ENCODE results near the gene MYO7B. TPM values are rescaled to one million over a fixed set of nuclear protein-coding genes. Genes with fewer than 3 reads are reported as not detected.

Gene MYO7B
- total RNA-seq, result 17.6 and 20.1 TPM in 2 replicates
- 12.6 and 17.6 TPM in 2 replicates for polyA plus RNA-seq

DNA sequence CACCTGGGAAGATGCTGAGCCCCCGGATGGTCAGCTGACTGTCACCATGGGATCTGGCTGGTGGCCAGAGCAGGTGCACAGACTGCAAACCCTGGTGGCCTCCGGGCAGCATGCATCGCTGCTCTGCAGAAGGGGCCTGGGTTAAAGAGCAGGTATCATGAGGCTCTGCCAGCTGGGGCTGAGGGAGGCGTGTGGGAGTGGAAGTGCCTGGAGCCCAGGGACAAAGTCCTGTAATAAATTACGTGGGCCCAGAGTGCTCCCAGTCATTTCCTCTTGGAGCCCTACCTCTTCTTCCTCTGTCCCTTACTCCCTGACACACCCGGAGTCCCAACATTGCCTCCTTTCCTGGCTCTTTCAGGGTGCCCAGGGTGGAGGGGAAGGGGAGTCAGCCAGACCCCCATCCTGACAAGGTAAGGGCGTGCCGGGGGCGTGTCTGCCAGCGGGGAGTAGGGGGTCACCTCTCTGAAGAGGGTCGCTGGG is at the start of gene MYO7B:
Gene MYO7B (plus strand): TSS at position 262 of the 480 bp plus-strand sequence. CDS start 24,040 bp downstream, outside the sequence.
- Histone ChIP-seq H3K79me2 (peaks cover 3% of the 10 kb centered on the region), H3K27ac (peak within 1 kb of the TSS; percentile 98), H3K9me2 (replicated peaks; ENCODE audit: insufficient read depth) (no peaks in the 10 kb centered on the region), H3K36me3 (replicated peaks; ENCODE audit: insufficient read depth, low read depth) (no peaks in the 10 kb centered on the region), H3K27me3 (no peaks in the 10 kb centered on the region), H4K20me1 (ENCODE audit: insufficient read depth, poor library complexity, severe bottlenecking) (no peaks in the 10 kb centered on the region), H3K9me3 (ENCODE audit: low read depth) (no peaks in the 10 kb centered on the region), H3K4me1 (ENCODE audit: insufficient read depth) (no peaks in the 10 kb centered on the region), H2AFZ (no peak within 1 kb of the TSS), H3K4me3 (no peak within 1 kb of the TSS), H3K4me2 (peak within 1 kb of the TSS; percentile 70)
- TF ChIP-seq EZH2phosphoT487 (IDR thresholded peaks at IDR 0.05; ENCODE audit: low read depth, severe bottlenecking, unreplicated experiment), result no peak
- no peak for TF ChIP-seq EZH2 (IDR thresholded peaks at IDR 0.05; ENCODE audit: borderline replicate concordance)
- TF ChIP-seq CTCF (IDR thresholded peaks at IDR 0.05; ENCODE audit: poor library complexity), result no peak
- WGBS (ENCODE audit: low lambda C conversion rate, missing lambda C conversion rate), result 83% methylated on average over 11 of the region's 11 CpGs
- DNase-seq (ENCODE audit: low spot score), result peak; percentile 83

GRCh38 chr2:127485694-127486071 is 49.8 kb upstream of the MYO7B start:
- Histone ChIP-seq H3K27ac (no peak overlapping the region), H3K4me2 (no peak overlapping the region), H3K9me3 (ENCODE audit: low read depth) (no peaks in the 10 kb centered on the region), H4K20me1 (ENCODE audit: insufficient read depth, poor library complexity, severe bottlenecking) (no peaks in the 10 kb centered on the region), H3K36me3 (replicated peaks; ENCODE audit: insufficient read depth, low read depth) (no peaks in the 10 kb centered on the region), H3K27me3 (no peaks in the 10 kb centered on the region), H3K9me2 (replicated peaks; ENCODE audit: insufficient read depth) (no peaks in the 10 kb centered on the region), H3K4me3 (no peak overlapping the region), H3K4me1 (ENCODE audit: insufficient read depth) (no peaks in the 10 kb centered on the region), H3K79me2 (no peaks in the 10 kb centered on the region), H2AFZ (no peak overlapping the region)
- no peak for DNase-seq (ENCODE audit: low spot score)
- 92% methylated on average over 5 of the region's 5 CpGs for WGBS (ENCODE audit: low lambda C conversion rate, missing lambda C conversion rate)
- TF ChIP-seq CTCF (IDR thresholded peaks at IDR 0.05; ENCODE audit: poor library complexity), result no peak
- TF ChIP-seq EZH2phosphoT487 (IDR thresholded peaks at IDR 0.05; ENCODE audit: low read depth, severe bottlenecking, unreplicated experiment), result no peak
- TF ChIP-seq EZH2 (IDR thresholded peaks at IDR 0.05; ENCODE audit: borderline replicate concordance), result no peak

DNA sequence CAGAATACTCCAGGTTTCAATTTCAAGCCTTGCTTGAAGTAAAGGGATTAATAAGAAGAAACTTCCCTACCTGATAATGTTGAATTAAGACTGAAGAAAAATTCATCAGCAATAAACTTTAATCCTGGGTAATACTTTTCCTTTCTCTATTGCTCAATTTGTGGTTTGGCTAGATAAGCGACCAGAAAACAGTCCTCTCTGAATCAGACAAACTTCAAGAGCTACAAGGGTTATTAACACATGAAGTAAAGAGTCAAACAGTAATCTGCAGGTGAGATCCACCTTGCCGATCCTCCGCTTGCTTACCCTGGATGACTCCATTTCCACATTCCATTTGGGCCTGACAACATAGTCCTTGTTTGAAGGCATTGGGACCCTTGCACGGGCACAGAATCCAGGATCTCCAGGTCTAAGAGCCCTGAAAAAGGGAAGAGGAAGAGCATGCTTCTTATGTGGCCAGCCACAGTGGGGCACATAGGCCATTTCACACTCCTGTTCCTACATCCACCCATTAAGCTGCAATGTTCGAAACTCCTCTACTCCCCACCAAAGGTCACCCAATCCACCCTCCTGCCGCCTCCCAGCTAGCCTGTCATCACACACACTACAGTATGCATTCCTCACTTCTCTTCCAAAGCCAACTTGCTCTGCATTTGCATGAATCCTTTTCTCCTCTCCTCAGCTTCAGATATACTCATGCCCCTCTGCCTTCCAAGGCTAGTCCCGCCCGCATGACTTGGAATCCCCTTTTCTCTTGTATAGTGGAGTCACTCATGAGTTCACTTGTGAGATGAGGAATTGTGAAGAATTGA is 49.0 kb upstream of the MYO7B start:
- no peaks in the 10 kb centered on the region for H4K20me1 ChIP-seq (ENCODE audit: insufficient read depth, poor library complexity, severe bottlenecking)
- DNase-seq (ENCODE audit: low spot score), result no peak
- no peak for TF ChIP-seq EZH2 (IDR thresholded peaks at IDR 0.05; ENCODE audit: borderline replicate concordance)
- no peak for TF ChIP-seq CTCF (IDR thresholded peaks at IDR 0.05; ENCODE audit: poor library complexity)
- TF ChIP-seq EZH2phosphoT487 (IDR thresholded peaks at IDR 0.05; ENCODE audit: low read depth, severe bottlenecking, unreplicated experiment), result no peak
- no peak overlapping the region for H3K27ac ChIP-seq
- H3K4me3 ChIP-seq, result no peak overlapping the region
- H3K9me2 ChIP-seq (replicated peaks; ENCODE audit: insufficient read depth), result no peaks in the 10 kb centered on the region
- 88% methylated on average over 8 of the region's 8 CpGs for WGBS (ENCODE audit: low lambda C conversion rate, missing lambda C conversion rate)
- no peaks in the 10 kb centered on the region for H3K79me2 ChIP-seq
- H3K36me3 ChIP-seq (replicated peaks; ENCODE audit: insufficient read depth, low read depth), result no peaks in the 10 kb centered on the region
- no peak overlapping the region for H3K4me2 ChIP-seq
- H3K4me1 ChIP-seq (ENCODE audit: insufficient read depth), result no peaks in the 10 kb centered on the region
- H3K27me3 ChIP-seq, result no peaks in the 10 kb centered on the region
- no peaks in the 10 kb centered on the region for H3K9me3 ChIP-seq (ENCODE audit: low read depth)
- no peak overlapping the region for H2AFZ ChIP-seq

Measured in hepatocyte (in vitro differentiated cells).